COLO829 (cell line): ENCODE results near the gene LRRC75A.
"Not testable (repeated sequence)": the region's sequence is repeated elsewhere in the genome, so short reads cannot be mapped to it uniquely, and the experiment has no call there.

Experiments used
- DNase-seq: peaks from one replicate; pipeline ENCODE4 v3.0.0; 2012; ENCODE audit warnings: low spot score

LRRC75A gene, protein sequence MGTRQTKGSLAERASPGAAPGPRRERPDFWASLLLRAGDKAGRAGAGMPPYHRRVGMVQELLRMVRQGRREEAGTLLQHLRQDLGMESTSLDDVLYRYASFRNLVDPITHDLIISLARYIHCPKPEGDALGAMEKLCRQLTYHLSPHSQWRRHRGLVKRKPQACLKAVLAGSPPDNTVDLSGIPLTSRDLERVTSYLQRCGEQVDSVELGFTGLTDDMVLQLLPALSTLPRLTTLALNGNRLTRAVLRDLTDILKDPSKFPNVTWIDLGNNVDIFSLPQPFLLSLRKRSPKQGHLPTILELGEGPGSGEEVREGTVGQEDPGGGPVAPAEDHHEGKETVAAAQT

DNA sequence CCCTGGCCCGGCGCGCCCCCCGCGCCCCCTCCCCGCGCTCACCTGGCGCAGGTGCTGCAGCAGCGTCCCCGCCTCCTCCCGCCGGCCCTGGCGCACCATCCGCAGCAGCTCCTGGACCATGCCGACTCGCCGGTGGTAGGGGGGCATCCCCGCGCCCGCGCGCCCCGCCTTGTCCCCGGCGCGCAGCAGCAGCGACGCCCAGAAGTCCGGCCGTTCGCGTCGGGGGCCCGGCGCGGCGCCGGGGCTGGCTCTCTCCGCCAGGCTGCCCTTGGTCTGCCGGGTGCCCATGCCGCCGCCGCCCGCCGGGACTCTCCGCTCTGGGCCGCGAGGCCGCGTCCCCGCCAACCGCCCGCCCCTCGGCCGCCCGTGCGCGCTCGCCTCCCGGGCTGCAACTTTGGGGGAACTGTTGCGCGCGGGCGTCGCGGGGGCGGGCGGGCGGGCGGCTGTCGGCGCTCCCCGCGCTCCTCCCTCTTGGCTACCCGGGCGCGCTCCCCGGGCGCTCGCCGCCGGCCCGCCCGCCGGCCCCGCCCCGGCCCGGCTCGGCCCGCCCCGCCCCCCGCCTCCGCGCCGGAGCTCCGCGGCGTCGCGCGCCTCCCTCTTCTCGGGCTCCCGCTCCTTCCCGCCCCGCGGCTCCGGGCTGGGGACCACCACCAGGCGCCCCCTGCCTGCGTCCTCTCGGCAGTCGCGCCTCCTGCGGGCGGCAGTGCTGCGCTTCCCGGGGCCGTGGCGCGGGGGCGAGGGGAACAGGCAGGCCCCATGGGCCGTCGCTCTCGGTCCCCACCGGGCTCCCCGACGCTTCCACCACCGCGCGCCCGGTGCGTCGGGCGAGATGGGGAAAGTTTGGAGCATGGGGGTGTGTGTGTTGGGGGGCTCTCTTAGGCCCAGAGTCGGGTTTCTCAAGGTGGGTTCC, at the start of gene LRRC75A:
LRRC75A (minus strand) TSS at position 491 of the 910 bp plus-strand sequence; CDS start at position 288, 203 bp downstream.
- DNase-seq: no peak

- DNase-seq: no peak
These were observed 45.1 kb upstream of the LRRC75A start for GRCh38 chr17:16537130-16537458.

- no peak for DNase-seq
These were observed 42.2 kb upstream of the LRRC75A start for GRCh38 chr17:16534236-16534635.

GRCh38 chr17:16529906-16530305, 37.9 kb upstream of the LRRC75A start:
- DNase-seq: no peak

DNA sequence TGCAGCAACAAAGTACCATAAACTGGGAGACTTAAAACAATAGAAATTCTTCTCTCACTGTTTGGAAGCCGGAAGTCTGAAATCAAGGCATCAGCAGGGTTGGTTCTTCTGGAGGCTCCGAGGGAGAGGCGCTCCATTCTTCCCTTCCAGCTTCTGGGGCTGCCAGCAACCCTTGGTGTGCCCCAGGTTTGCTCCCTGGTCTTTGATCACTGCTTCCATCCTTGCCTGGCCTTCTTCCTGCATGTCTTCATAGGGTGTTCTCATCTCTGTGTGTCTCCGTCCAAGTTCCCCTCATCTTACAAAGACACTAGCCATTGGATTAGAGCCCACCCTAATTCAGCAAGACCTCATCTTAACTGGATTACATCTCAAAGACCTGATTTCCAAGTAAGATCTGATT, 35.3 kb upstream of the LRRC75A start:
- no peak for DNase-seq

DNA sequence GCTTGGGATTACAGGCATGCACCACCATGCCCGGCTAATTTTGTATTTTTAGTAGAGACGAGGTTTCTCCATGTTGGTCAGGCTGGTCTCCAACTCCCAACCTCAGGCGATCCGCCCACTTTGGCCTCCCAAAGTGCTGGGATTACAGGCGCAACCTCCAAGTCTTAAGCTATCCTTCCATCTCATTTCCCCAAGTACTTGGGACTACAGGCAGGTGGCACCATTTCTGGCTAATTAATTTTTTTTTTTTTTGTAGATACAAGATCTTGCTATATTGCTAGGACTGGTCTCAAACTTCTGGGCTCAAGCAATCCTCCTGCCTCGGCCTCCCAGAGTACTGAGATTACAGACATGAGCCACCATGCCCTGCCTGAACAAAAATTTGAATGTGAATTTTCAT, 33.6 kb upstream of the LRRC75A start:
- not testable (repeated sequence) for DNase-seq

GRCh38 chr17:16521070-16521727, 29.2 kb upstream of the LRRC75A start:
- DNase-seq: peak; percentile 90

DNA sequence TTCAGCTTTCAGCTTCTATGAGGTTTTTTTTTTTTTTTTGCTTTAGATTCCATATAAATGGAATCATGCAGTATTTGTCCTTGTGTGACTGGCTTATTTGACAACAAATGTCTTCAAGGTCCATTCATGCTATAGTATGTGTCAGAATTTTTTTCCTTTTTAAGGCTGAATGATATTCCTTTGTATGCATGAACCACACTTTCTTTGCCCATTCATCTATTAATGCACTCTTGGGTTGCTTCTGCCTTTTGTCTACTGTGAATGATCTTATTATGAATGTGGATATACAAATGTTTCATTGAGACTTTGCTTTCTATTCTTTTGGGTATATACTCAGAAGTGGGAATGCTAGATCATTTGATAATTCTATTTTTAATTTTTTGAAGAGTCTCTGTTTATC, 27.0 kb upstream of the LRRC75A start:
- DNase-seq: no peak

DNA sequence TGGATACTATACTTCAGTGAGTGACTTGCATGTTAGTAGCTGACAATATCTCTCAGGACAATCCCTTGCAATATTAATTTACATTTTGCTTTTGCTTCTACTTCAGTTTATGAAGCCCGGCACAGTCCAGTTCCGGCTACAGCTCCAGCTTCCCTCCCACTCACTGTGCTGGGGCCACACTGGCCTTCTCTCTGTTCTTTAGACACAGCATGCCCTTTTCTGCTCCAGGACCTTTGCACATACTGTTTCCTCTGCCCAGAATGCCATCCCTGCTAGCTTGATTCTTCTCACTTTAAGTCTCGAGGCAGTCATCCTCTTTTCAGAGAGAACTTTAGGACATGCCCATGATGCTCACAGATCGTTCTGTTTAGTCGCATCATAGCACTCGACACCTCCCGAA, 25.5 kb upstream of the LRRC75A start:
- DNase-seq: no peak

GRCh38 chr17:16516594-16517051, 24.6 kb upstream of the LRRC75A start:
- peak; percentile 76 for DNase-seq

DNA sequence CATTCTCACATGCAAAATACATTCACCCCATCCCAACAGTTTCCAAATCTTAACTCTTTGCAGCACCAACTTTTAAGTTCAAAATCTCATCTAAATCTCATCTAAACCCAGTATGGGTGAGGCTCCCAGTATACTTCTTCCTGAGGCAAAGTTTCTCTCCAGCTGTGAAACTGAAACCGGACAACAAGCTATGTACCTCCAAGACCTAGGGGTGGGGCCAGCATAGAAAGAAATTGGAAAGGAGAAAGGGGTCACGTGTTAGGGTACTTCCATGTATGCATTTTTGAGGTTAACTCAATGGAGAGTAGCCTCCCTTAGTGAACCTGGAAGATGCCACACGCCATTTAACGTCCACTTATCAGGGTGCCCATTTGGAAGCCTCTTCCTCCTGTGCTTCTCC, 23.9 kb upstream of the LRRC75A start:
- DNase-seq: no peak

DNA sequence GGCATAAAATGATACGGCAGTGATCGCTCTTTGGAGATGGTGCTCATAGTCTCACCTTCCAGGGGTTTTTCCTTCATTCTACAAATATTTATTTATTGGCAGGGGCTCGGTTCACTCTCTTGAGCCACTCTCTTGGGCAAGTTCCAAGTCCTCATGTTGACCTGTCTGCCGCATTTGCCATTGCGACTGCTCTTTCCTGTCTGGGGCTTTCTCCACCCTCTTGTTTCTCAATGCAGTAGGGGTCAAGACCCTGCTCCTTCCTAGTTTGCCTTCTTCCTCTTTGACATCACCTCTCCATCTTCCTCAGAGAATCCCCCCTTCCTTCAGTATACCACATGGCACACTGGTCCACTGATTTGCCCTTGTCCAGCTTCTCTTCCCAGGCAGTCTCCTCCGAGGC, 21.9 kb upstream of the LRRC75A start:
- DNase-seq: no peak

- DNase-seq: no peak
These were observed 20.0 kb upstream of the LRRC75A start for GRCh38 chr17:16512011-16512410.

GRCh38 chr17:16511593-16511992, 19.6 kb upstream of the LRRC75A start:
- no peak for DNase-seq

- DNase-seq: no peak
These were observed 16.0 kb upstream of the LRRC75A start for GRCh38 chr17:16507918-16508533.

- no peak for DNase-seq
These were observed 14.2 kb upstream of the LRRC75A start for GRCh38 chr17:16506188-16506587.

DNA sequence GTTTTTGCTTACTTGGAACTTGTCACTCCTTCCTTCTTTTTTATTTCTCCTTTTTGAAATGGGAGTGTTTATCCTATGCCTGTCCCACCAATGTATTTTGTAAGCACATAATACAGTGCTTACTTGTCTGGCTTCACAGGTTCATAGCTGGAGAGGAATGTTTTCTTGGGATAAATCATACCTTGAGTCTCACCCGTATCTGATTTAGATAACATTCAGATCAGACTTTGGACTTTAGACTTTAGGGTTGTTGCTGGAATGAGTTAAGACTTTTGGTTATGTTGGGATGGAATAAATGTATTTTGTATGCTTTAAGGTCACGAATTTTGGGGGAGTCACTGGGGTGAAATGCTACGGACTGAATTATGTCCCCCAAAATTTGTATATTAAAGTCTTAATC, 13.0 kb upstream of the LRRC75A start:
- no peak for DNase-seq

- no peak for DNase-seq
These were observed 5.0 kb upstream of the LRRC75A start for GRCh38 chr17:16496820-16497489.

- no peak for DNase-seq
These were observed 4.2 kb upstream of the LRRC75A start for GRCh38 chr17:16495980-16496819.

DNA sequence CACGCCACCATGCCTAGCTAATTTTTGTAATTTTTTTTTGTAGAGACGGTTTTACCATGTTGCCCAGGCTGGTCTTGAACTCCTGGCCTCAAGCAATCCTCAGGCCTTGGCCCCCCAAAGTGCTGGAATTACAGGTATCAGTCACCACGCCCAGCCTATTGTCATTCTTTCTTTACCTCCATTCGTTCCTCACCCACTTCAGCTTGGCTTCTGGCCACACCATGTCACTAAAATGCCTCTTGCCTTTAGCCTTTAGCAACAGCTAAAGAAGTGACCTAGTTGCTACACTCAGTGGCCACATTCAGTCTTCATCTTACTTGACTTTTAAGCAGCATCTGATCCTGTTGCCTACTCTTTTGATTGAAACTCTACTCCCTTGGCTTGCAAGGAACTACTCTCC, 3.6 kb upstream of the LRRC75A start:
- no peak for DNase-seq

- no peak for DNase-seq
These were observed 2.1 kb upstream of the LRRC75A start for GRCh38 chr17:16494059-16494458.
